ENCODE measurements around the gene DDX11.
"Not testable (repeated sequence)": the region's sequence is repeated elsewhere in the genome, so short reads cannot be mapped to it uniquely, and the experiment has no call there.

GRCh38 chr12:31053944-31054343 is 19.7 kb upstream of the DDX11 start:
- TF ChIP-seq, protein P1, sequence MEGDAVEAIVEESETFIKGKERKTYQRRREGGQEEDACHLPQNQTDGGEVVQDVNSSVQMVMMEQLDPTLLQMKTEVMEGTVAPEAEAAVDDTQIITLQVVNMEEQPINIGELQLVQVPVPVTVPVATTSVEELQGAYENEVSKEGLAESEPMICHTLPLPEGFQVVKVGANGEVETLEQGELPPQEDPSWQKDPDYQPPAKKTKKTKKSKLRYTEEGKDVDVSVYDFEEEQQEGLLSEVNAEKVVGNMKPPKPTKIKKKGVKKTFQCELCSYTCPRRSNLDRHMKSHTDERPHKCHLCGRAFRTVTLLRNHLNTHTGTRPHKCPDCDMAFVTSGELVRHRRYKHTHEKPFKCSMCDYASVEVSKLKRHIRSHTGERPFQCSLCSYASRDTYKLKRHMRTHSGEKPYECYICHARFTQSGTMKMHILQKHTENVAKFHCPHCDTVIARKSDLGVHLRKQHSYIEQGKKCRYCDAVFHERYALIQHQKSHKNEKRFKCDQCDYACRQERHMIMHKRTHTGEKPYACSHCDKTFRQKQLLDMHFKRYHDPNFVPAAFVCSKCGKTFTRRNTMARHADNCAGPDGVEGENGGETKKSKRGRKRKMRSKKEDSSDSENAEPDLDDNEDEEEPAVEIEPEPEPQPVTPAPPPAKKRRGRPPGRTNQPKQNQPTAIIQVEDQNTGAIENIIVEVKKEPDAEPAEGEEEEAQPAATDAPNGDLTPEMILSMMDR (IDR thresholded peaks at IDR 0.05), result not testable (repeated sequence)
- TF ChIP-seq EP300, POLR2A, POLR2AphosphoS5 (IDR thresholded peaks at IDR 0.05): not testable (repeated sequence)
